HepG2 (cell line): ENCODE measurements around the gene GNG3. TPM values are rescaled to one million over a fixed set of nuclear protein-coding genes. Genes with fewer than 3 reads are reported as not detected.

Experiments
- AFF4 ChIP-seq: sonication (generic); formaldehyde crosslinking; IDR thresholded peaks from 2 replicates; pipeline ENCODE4 v1.4.0; 2020; ENCODE audit warnings: missing genetic modification reagents
- E2F2 ChIP-seq: sonication (generic); formaldehyde crosslinking; IDR thresholded peaks from 2 replicates; pipeline ENCODE4 v1.4.0; 2020; ENCODE audit warnings: missing genetic modification reagents, borderline replicate concordance
- FOXM1 ChIP-seq: sonication (generic); formaldehyde crosslinking; IDR thresholded peaks from 2 replicates; pipeline ENCODE4 v1.5.0; 2020; ENCODE audit warnings: missing genetic modification reagents
- HNF4A ChIP-seq: sonication (generic); formaldehyde crosslinking; IDR thresholded peaks from 2 replicates; pipeline ENCODE4 v1.4.0; 2020; ENCODE audit warnings: missing genetic modification reagents
- IKZF4 ChIP-seq: sonication (generic); formaldehyde crosslinking; IDR thresholded peaks from 2 replicates; pipeline ENCODE4 v1.5.1; 2020; ENCODE audit warnings: borderline replicate concordance, mild to moderate bottlenecking, low read depth, missing genetic modification reagents; ENCODE audit errors: not compliant biosample characterization
- IKZF5 ChIP-seq: IDR thresholded peaks from 2 replicates; pipeline ENCODE4 v1.6.1; 2018; ENCODE audit warnings: missing genetic modification reagents, mild to moderate bottlenecking, missing compliant biosample characterization
- LRRFIP1 ChIP-seq: sonication (generic); formaldehyde crosslinking; conservative IDR thresholded peaks from 2 replicates; pipeline ENCODE4 v1.4.0; 2020; ENCODE audit warnings: missing genetic modification reagents
- NFE2L2 ChIP-seq: fragments of 150-350 bp; IDR thresholded peaks from 2 replicates; pipeline ENCODE4 v1.6.1; 2014; ENCODE audit warnings: low read length
- NR2F6 ChIP-seq, 2 experiments: IDR thresholded peaks; 2 replicates each; pipeline ENCODE4 v1.6.1; 2016; ENCODE audit warnings: antibody characterized with exemption in 1 of 2, mild to moderate bottlenecking in 1 of 2
- RARG ChIP-seq: sonication (generic); formaldehyde crosslinking; IDR thresholded peaks from 2 replicates; pipeline ENCODE4 v1.4.0; 2020; ENCODE audit warnings: low read depth, mild to moderate bottlenecking, missing genetic modification reagents
- TBL1XR1 ChIP-seq: fragments of 150-350 bp; IDR thresholded peaks from 2 replicates; pipeline ENCODE4 v1.6.1; 2014; ENCODE audit warnings: borderline replicate concordance, low read length; ENCODE audit not compliant: partially characterized antibody
- ZNF101 ChIP-seq: sonication (generic); formaldehyde crosslinking; IDR thresholded peaks from 2 replicates; pipeline ENCODE4 v1.4.0; 2020; ENCODE audit warnings: mild to moderate bottlenecking, low read depth, missing genetic modification reagents, borderline replicate concordance
- ZNF24 ChIP-seq: fragments of 450-650 bp; IDR thresholded peaks from 2 replicates; pipeline ENCODE4 v1.6.1; 2017; ENCODE audit warnings: antibody characterized with exemption, mild to moderate bottlenecking
- ZNF432 ChIP-seq: sonication (generic); formaldehyde crosslinking; IDR thresholded peaks from 2 replicates; pipeline ENCODE4 v1.5.0; 2020; ENCODE audit warnings: missing genetic modification reagents, mild to moderate bottlenecking, borderline replicate concordance
- ZNF687 ChIP-seq: sonication (generic); formaldehyde crosslinking; IDR thresholded peaks from 2 replicates; pipeline ENCODE4 v1.5.1; 2020; ENCODE audit warnings: mild to moderate bottlenecking, missing genetic modification reagents, moderate library complexity
- ZNF883 ChIP-seq: sonication (generic); formaldehyde crosslinking; IDR thresholded peaks from 2 replicates; pipeline ENCODE4 v1.5.1; 2020; ENCODE audit warnings: mild to moderate bottlenecking, missing genetic modification reagents; ENCODE audit errors: not compliant biosample characterization
- polyA plus RNA-seq, 8 experiments: library from polyadenylated mRNA; depleted of rRNA in 3 of 8; stranded (reverse) in 7 of 8; unstranded in 1 of 8; fragments of >200 nt; fragmentation: Illumina TruSeq in 4 of 8; extraction: Trizol in 4 of 8; gene quantifications; 2 replicates each; pipeline versions ENCODE4 v1.2.1 to v1.2.3, GENCODE V29; 2011 to 2016; ENCODE audit warnings: low read depth in 4 of 8, missing spikeins in 1 of 8, mixed read lengths in 1 of 8; ENCODE audit not compliant: insufficient read depth in 1 of 8
- total RNA-seq, 5 experiments: library from RNA; depleted of rRNA; stranded (reverse); fragments of >200 nt; fragmentation: Illumina TruSeq; extraction: Trizol; gene quantifications; 2 replicates each; pipeline ENCODE4 v1.2.3, GENCODE V29; 2016; ENCODE audit warnings: low read depth in 1 of 5

The GNG3 gene
- total and polyA plus RNA-seq, 2 of the 13 experiments (the other 11 are each of a cell fraction or from before 2014, with no cell fraction given), result not detected

- TF ChIP-seq E2F2 (CRISPR knock-in tag) (no peak), NFE2L2 (no peak), IKZF4 (no peak), TBL1XR1 (no peak), ZNF24 (no peak), LRRFIP1 (CRISPR knock-in tag) (no peak), ZNF101 (no peak), IKZF5 (CRISPR knock-in tag) (peak; percentile 90), ZNF687 (CRISPR knock-in tag) (peak; percentile 68; the same call in 1 of the 2 replicates), RARG (CRISPR knock-in tag) (no peak), HNF4A (CRISPR knock-in tag) (0 out of 2 replicates have a peak, but pooled peaks have one; percentile 28), ZNF432 (CRISPR knock-in tag) (no peak), NR2F6 (IDR thresholded peaks at IDR 0.05) (no peak; the same call in 1 of the 2 replicates), NR2F6 (CRISPR knock-in tag; IDR thresholded peaks at IDR 0.05) (no peak; the same call in 1 of the 2 replicates), FOXM1 (CRISPR knock-in tag) (no peak), AFF4 (CRISPR knock-in tag) (no peak; the same call in 1 of the 2 replicates), ZNF883 (CRISPR knock-in tag) (peak; percentile 54)
Measured at GRCh38 chr11:62665075-62665598, 42.3 kb upstream of the GNG3 start, which contains the start of the genes C11orf98 and CSKMT (continued).
